ENCODE measurements around the gene PARD3B. TPM values are rescaled to one million over a fixed set of nuclear protein-coding genes. Genes with fewer than 3 reads are reported as not detected.

The PARD3B gene
- total RNA-seq, 1 experiment from 2014 or later, result 6.4 TPM

DNA sequence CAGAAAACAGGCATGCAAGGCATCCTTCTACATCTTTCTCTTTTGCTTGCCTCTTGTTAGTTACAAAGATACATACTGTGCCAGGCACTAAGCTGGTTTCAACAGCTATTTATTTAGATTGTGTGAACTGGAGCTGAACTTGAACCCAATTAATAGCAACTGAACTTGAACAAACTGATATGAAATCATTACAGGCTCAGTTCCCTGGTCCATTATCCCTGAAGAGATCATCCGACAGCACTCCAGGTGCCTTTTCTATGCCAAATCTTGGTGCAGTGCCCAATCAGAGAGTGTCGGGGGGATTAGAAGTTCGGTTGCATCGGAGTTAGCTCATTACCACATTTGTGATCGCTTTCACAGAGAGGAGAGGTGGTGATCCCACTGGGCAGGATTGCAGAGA is 477.6 kb downstream of the PARD3B start:
- H3K14ac ChIP-seq (ENCODE audit: insufficient read depth, low read length), result no peak overlapping the region
- H2BK15ac ChIP-seq (ENCODE audit: low read depth, low read length), result no peak overlapping the region
- H3K9me3 ChIP-seq (ENCODE audit: control insufficient read depth, low read depth, low read length), result no peaks in the 10 kb centered on the region
- DNase-seq, result no peak
- no CpG with 5 or more reads among the region's 5 CpGs for WGBS (ENCODE audit: extremely low coverage, insufficient read length, low lambda C conversion rate)
- H2BK12ac ChIP-seq (ENCODE audit: insufficient read length, low read depth, low read length), result no peak overlapping the region
- no peak overlapping the region for H3K23ac ChIP-seq (ENCODE audit: insufficient read length, low read depth, low read length)
- H3K79me2 ChIP-seq (ENCODE audit: insufficient read depth, low read length), result no peaks in the 10 kb centered on the region
- H3K36me3 Mint-ChIP-seq (ENCODE audit: insufficient read depth in 1 of 3, low read depth in 3 of 3), result no peaks in the 10 kb centered on the region
- H3K4me1 Mint-ChIP-seq, result peaks cover 0 to 3% of the 10 kb centered on the region in 2 experiments; a peak in 1 of 4 replicates
- H3K9me3 Mint-ChIP-seq, result no peaks in the 10 kb centered on the region
- no peak overlapping the region for H2BK20ac ChIP-seq (ENCODE audit: low read depth, low read length, poor library complexity, severe bottlenecking)
- H3K27ac ChIP-seq (ENCODE audit: insufficient read length, low read depth, low read length), result no peak overlapping the region
- no peak overlapping the region for H2AFZ ChIP-seq (ENCODE audit: low read length)
- H3K27me3 Mint-ChIP-seq (ENCODE audit: low read depth), result no peaks in the 10 kb centered on the region
- no peaks in the 10 kb centered on the region for H4K20me1 ChIP-seq (ENCODE audit: control insufficient read depth, insufficient read depth, insufficient read length)
- H3K4ac ChIP-seq (ENCODE audit: low read depth, low read length), result no peak overlapping the region
- no peak overlapping the region for H2BK5ac ChIP-seq (ENCODE audit: insufficient read length, low read length)
- H3K4me1 ChIP-seq (ENCODE audit: insufficient read depth, low read length), result no peaks in the 10 kb centered on the region
- no peaks in the 10 kb centered on the region for H3K23me2 ChIP-seq (ENCODE audit: insufficient read length, low read depth, low read length, poor library complexity, severe bottlenecking)
- no peak overlapping the region for H4K91ac ChIP-seq (ENCODE audit: insufficient read length, low read depth, low read length)
- H3K27ac Mint-ChIP-seq, result no peak overlapping the region
- no peak overlapping the region for H3T11ph ChIP-seq (ENCODE audit: low read length)
- H3K4me3 Mint-ChIP-seq, result no peak overlapping the region
- H3K18ac ChIP-seq (ENCODE audit: insufficient read length, low read depth, low read length), result no peak overlapping the region
- H3K79me1 ChIP-seq (ENCODE audit: insufficient read depth, low read depth, low read length, poor library complexity, severe bottlenecking), result no peaks in the 10 kb centered on the region
- H2BK120ac ChIP-seq (ENCODE audit: low read depth, low read length, poor library complexity, severe bottlenecking), result no peak overlapping the region
- H3K9ac ChIP-seq (ENCODE audit: extremely low read depth, insufficient read length, low read length), result no peak overlapping the region
- no peak overlapping the region for H4K8ac ChIP-seq (replicated peaks; ENCODE audit: insufficient read length, low read depth, low read length)
- no peaks in the 10 kb centered on the region for H3K27me3 ChIP-seq (ENCODE audit: insufficient read depth, low read length)
- TF ChIP-seq, protein P1, sequence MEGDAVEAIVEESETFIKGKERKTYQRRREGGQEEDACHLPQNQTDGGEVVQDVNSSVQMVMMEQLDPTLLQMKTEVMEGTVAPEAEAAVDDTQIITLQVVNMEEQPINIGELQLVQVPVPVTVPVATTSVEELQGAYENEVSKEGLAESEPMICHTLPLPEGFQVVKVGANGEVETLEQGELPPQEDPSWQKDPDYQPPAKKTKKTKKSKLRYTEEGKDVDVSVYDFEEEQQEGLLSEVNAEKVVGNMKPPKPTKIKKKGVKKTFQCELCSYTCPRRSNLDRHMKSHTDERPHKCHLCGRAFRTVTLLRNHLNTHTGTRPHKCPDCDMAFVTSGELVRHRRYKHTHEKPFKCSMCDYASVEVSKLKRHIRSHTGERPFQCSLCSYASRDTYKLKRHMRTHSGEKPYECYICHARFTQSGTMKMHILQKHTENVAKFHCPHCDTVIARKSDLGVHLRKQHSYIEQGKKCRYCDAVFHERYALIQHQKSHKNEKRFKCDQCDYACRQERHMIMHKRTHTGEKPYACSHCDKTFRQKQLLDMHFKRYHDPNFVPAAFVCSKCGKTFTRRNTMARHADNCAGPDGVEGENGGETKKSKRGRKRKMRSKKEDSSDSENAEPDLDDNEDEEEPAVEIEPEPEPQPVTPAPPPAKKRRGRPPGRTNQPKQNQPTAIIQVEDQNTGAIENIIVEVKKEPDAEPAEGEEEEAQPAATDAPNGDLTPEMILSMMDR (conservative IDR thresholded peaks at IDR 0.05), result no peak
- no peak overlapping the region for H2AK5ac ChIP-seq (ENCODE audit: insufficient read length, low read length)
- H4K5ac ChIP-seq (ENCODE audit: insufficient read length, low read depth, low read length), result no peak overlapping the region
- no peak overlapping the region for H3K56ac ChIP-seq (ENCODE audit: insufficient read length, low read depth, low read length)
- H3K4me2 ChIP-seq (ENCODE audit: insufficient read depth, insufficient read length, low read length), result no peak overlapping the region

Data from H9 (cell line).